K562 (cell line): ENCODE measurements around the gene POLR2J. TPM values are rescaled to one million over a fixed set of nuclear protein-coding genes. Genes with fewer than 3 reads are reported as not detected.

Experiments
- ATAC-seq: fragments of 200-7000 bp; cut with Tn5 transposase; 3 replicates; pipeline ENCODE4 v1.9.1; 2020; ENCODE audit warnings: moderate library complexity
- BruUV-seq: library from RNA; stranded (reverse); fragments of 400-500 nt; replicated peaks from 2 replicates; lab custom pipeline; 2021; lab: Mats Ljungman, UMichigan
- CTCF ChIA-PET: fragments of 300-600 bp; formaldehyde crosslinking; extraction: SDS; loops from one replicate; lab custom pipeline; 2021; ENCODE audit warnings: low intra/inter-chr PET ratio; lab: Yijun Ruan, JAX
- POLR2A ChIA-PET: fragments of 300-600, 350-650 bp; sonication (Branson Sonifier 250); formaldehyde crosslinking; extraction: SDS; loops from one replicate; lab custom pipeline; 2021; ENCODE audit warnings: antibody characterized with exemption, inconsistent platforms; lab: Yijun Ruan, JAX
- DNase-seq, 4 experiments: peaks; one replicate each; pipeline versions ENCODE4 v3.0.0 to v3.0.0-alpha.2; 2011 to 2018; ENCODE audit warnings: low spot score in 3 of 4, mixed read lengths in 3 of 4; ENCODE audit errors: extremely low read depth in 1 of 4
- FAIRE-seq: peaks from 2 replicates; lab custom pipeline; 2011; peaks lifted over from hg19 to GRCh38; lab: Jason Lieb, UNC
- H2AFZ ChIP-seq: 2 replicates; pipeline ENCODE4 v1.6.0; 2011; ENCODE audit warnings: low read depth, low read length, control low read depth, inconsistent platforms
- H3K27ac ChIP-seq: fragments of 200-600 bp; 3 replicates; pipeline ENCODE4 v1.8.0; 2011; ENCODE audit warnings: low read depth, mild to moderate bottlenecking, control low read depth, inconsistent platforms, low read length, moderate library complexity, mixed read lengths; ENCODE audit errors: extremely low read depth
- H3K27me3 ChIP-seq, 2 experiments: fragments of 300-600 bp in 1 of 2; 2 replicates in 1 of 2; 3 replicates in 1 of 2; pipeline versions ENCODE4 v1.6.0 to v1.8.0; 2011; ENCODE audit warnings: inconsistent platforms in 2 of 2, low read length in 2 of 2, mild to moderate bottlenecking in 1 of 2, mixed read lengths in 1 of 2, moderate library complexity in 1 of 2; ENCODE audit not compliant: control insufficient read depth in 2 of 2, insufficient read depth in 2 of 2
- H3K36me3 ChIP-seq: fragments of 300-600 bp; 3 replicates; pipeline ENCODE4 v1.8.0; 2011; ENCODE audit warnings: mild to moderate bottlenecking, low read length, inconsistent platforms; ENCODE audit not compliant: control insufficient read depth, insufficient read depth
- H3K4me1 ChIP-seq, 2 experiments: fragments of 200-600 bp in 1 of 2; replicated peaks in 1 of 2; 2 replicates in 1 of 2; 3 replicates in 1 of 2; pipeline versions ENCODE4 v1.5.1 to v1.8.0; 2011; ENCODE audit warnings: inconsistent platforms in 2 of 2, low read length in 2 of 2, mild to moderate bottlenecking in 1 of 2, mixed read lengths in 1 of 2, moderate library complexity in 1 of 2; ENCODE audit not compliant: control insufficient read depth in 2 of 2, insufficient read depth in 2 of 2
- H3K4me2 ChIP-seq: 2 replicates; pipeline ENCODE4 v1.6.1; 2011; ENCODE audit warnings: low read length, control low read depth, inconsistent platforms, mixed read lengths; ENCODE audit not compliant: insufficient read depth
- H3K4me3 ChIP-seq: fragments of 200-600 bp; sonication (generic), shearing (Covaris generic); 2 replicates; pipeline ENCODE4 v1.5.1; 2016; ENCODE audit warnings: control low read depth, inconsistent platforms
- H3K79me2 ChIP-seq: fragments of 200-600 bp; 3 replicates; pipeline ENCODE4 v1.8.0; 2011; ENCODE audit warnings: low read length, inconsistent platforms; ENCODE audit not compliant: control insufficient read depth, insufficient read depth
- H3K9ac ChIP-seq, 2 experiments: 2 replicates each; pipeline versions ENCODE4 v1.6.0 to v1.6.1; 2011; ENCODE audit warnings: low read depth in 2 of 2, low read length in 2 of 2, control low read depth in 1 of 2, inconsistent platforms in 1 of 2, mild to moderate bottlenecking in 1 of 2, mixed read lengths in 1 of 2; ENCODE audit not compliant: insufficient read depth in 1 of 2
- H3K9me1 ChIP-seq: one replicate; pipeline ENCODE4 v1.6.0; 2011; ENCODE audit warnings: inconsistent platforms, mild to moderate bottlenecking, low read length, moderate library complexity; ENCODE audit not compliant: control insufficient read depth, insufficient read depth
- H3K9me3 ChIP-seq: replicated peaks from 2 replicates; pipeline ENCODE4 v1.5.1; 2011; ENCODE audit warnings: low read depth, low read length, inconsistent platforms; ENCODE audit not compliant: control insufficient read depth, insufficient read depth
- H4K20me1 ChIP-seq: replicated peaks from 2 replicates; pipeline ENCODE4 v1.6.1; 2011; ENCODE audit warnings: low read length, inconsistent platforms, mixed read lengths; ENCODE audit not compliant: control insufficient read depth, insufficient read depth
- HDAC2 ChIP-seq: fragments of 450-650 bp; IDR thresholded peaks from 2 replicates; pipeline ENCODE4 v1.6.1; 2016; ENCODE audit warnings: mild to moderate bottlenecking
- MIER1 ChIP-seq: fragments of 450-650 bp; IDR thresholded peaks from 2 replicates; pipeline ENCODE4 v1.6.1; 2016; ENCODE audit warnings: antibody characterized with exemption, mild to moderate bottlenecking, low read depth
- PHF8 ChIP-seq: fragments of 200-600 bp; sonication (generic); IDR thresholded peaks from 2 replicates; pipeline ENCODE4 v1.6.1; 2012; ENCODE audit warnings: mixed run types, mild to moderate bottlenecking, inconsistent platforms, low read length, moderate library complexity, borderline replicate concordance
- SUPT5H ChIP-seq: fragments of 450-650 bp; IDR thresholded peaks from 2 replicates; pipeline ENCODE4 v1.6.1; 2016
- THAP12 ChIP-seq: fragments of 250-450 bp; sonication (Bioruptor Pico); IDR thresholded peaks from 2 replicates; pipeline ENCODE4 v1.9.0; 2021; ENCODE audit warnings: mild to moderate bottlenecking, inconsistent platforms
- ZNF398 ChIP-seq: fragments of 250-450 bp; sonication (Bioruptor Pico); IDR thresholded peaks from 2 replicates; pipeline ENCODE4 v1.8.0; 2021; ENCODE audit warnings: moderate library complexity, mild to moderate bottlenecking, inconsistent platforms
- ZNF589 ChIP-seq: fragments of 200-800 bp; sonication (Bioruptor generic); IDR thresholded peaks from 2 replicates; pipeline ENCODE4 v1.6.1; 2016; ENCODE audit warnings: low read depth, missing genetic modification characterization, missing compliant biosample characterization
- WGBS: fragments of 100-300 bp; shearing (Covaris generic); methylation state at CpG from one replicate; pipeline ENCODE4 v1.1.6; 2016; ENCODE audit warnings: low coverage, mixed read lengths; ENCODE audit not compliant: insufficient coverage; ENCODE audit errors: missing lambda C conversion rate; 5-methylcytosine and 5-hydroxymethylcytosine counted together
- in situ Hi-C: fragments of 300-500 bp; cut with MboI; formaldehyde crosslinking; loops from 4 replicates; pipeline ENCODE4 v1.15.0; 2018; ENCODE audit warnings: inconsistent platforms, mixed read lengths
- intact Hi-C: fragments of 100-400 bp; cut with micrococcal nuclease; formaldehyde crosslinking; loops from 2 replicates; pipeline ENCODE4 v1.14.2; 2022
- polyA plus RNA-seq, 8 experiments: library from polyadenylated mRNA; depleted of rRNA in 4 of 8; stranded (reverse) in 5 of 8; unstranded in 3 of 8; fragments of >200 nt; fragmentation: Nextera tagmentation in 2 of 8; fragmentation: Illumina TruSeq in 1 of 8; extraction: Ambion mirVana in 2 of 8; extraction: Trizol in 1 of 8; gene quantifications; 2 replicates each; pipeline versions ENCODE4 v1.2.1 to v1.2.3, GENCODE V29; 2011 to 2014; ENCODE audit warnings: inconsistent platforms in 1 of 8, missing spikeins in 1 of 8
- total RNA-seq, 7 experiments: library from RNA; depleted of rRNA in 6 of 7; stranded (reverse); fragments of >200 nt in 6 of 7; fragmentation: Illumina TruSeq in 2 of 7; extraction: Trizol in 2 of 7; gene quantifications; 2 replicates each; pipeline versions ENCODE4 v1.2.1 to v1.2.3, GENCODE V29; 2011 to 2021; ENCODE audit warnings: low replicate concordance in 1 of 7

Gene POLR2J
- total and polyA plus RNA-seq, 9 of the 15 experiments (the other 6 are each of a cell fraction or from before 2014, with no cell fraction given), result 32.3 to 220 (median 113) TPM

GRCh38 chr7:102471791-102472125 is 7.0 kb downstream of the POLR2J start:
- no peaks in the 10 kb centered on the region for H3K9me1 ChIP-seq
- no peak overlapping the region for H2AFZ ChIP-seq
- H3K9me3 ChIP-seq, result no peaks in the 10 kb centered on the region
- peak overlapping the region in 1 of 2 experiments; percentile 79; a peak in 1 of 4 replicates for H3K9ac ChIP-seq
- H3K27me3 ChIP-seq, result no peaks in the 10 kb centered on the region
- H3K4me2 ChIP-seq, result no peak overlapping the region
- peaks cover 65% of the 10 kb centered on the region; the same call in 2 of the 3 replicates for H3K36me3 ChIP-seq
- POLR2A ChIA-PET, result interaction anchor here (0.5 to 1.4 kb wide), 3 partner anchors 9 to 508 kb away, joined by 3 to 4 read pairs (median 3); no protein-coding TSS in a partner anchor
- intact Hi-C loops (no loop called here), in situ Hi-C loops (loop anchor here (25.0 kb wide), 2 partner anchors 91 to 191 kb away; partner anchors contain the start of genes POLR2J2, POLR2J3, SPDYE2 and SPDYE2B)
- no peak for FAIRE-seq
- CTCF ChIA-PET, result no interaction called here
- ATAC-seq, result peak; percentile 20
- H3K79me2 ChIP-seq, result no peaks in the 10 kb centered on the region
- H3K4me1 ChIP-seq, result peaks cover 0 to 52% of the 10 kb centered on the region in 2 experiments; a peak in 3 of 5 replicates
- H3K4me3 ChIP-seq, result no peak overlapping the region
- H3K27ac ChIP-seq, result no peak overlapping the region; the same call in 2 of the 3 replicates
- no peak for DNase-seq
- no TSS peak for BruUV-seq
- peaks cover 3% of the 10 kb centered on the region; the same call in 1 of the 2 replicates for H4K20me1 ChIP-seq
- 86% methylated on average over 6 of the region's 6 CpGs for WGBS
- no peak for TF ChIP-seq MIER1
- TF ChIP-seq PHF8, result no peak
- peak; percentile 5; the same call in 1 of the 2 replicates for TF ChIP-seq SUPT5H

GRCh38 chr7:102469972-102470825 is 8.5 kb downstream of the POLR2J start:
- H3K4me2 ChIP-seq, result no peak overlapping the region
- no peak overlapping the region; a peak in 1 of 4 replicates for H3K9ac ChIP-seq
- FAIRE-seq, result no peak
- H3K27ac ChIP-seq, result no peak overlapping the region
- H3K36me3 ChIP-seq, result peaks cover 72% of the 10 kb centered on the region; the same call in 2 of the 3 replicates
- ATAC-seq, result no peak
- CTCF ChIA-PET, result no interaction called here
- DNase-seq, result no peak
- in situ Hi-C loops, result loop anchor here (25.0 kb wide), 2 partner anchors 92 to 192 kb away; partner anchors contain the start of genes POLR2J2, POLR2J3, SPDYE2 and SPDYE2B
- WGBS, result 77% methylated on average over 20 of the region's 20 CpGs
- BruUV-seq, result no TSS peak
- H4K20me1 ChIP-seq, result peaks cover 3% of the 10 kb centered on the region; the same call in 1 of the 2 replicates
- H3K4me3 ChIP-seq, result no peak overlapping the region
- POLR2A ChIA-PET, result interaction anchor here (0.6 to 1.4 kb wide), 3 partner anchors 8 to 84 kb away, joined by 3 read pairs; no protein-coding TSS in a partner anchor
- peaks cover 5% of the 10 kb centered on the region for H3K9me1 ChIP-seq
- H3K27me3 ChIP-seq, result no peaks in the 10 kb centered on the region
- peaks cover 8 to 62% of the 10 kb centered on the region in 2 experiments; a peak in 3 of 5 replicates for H3K4me1 ChIP-seq
- H3K9me3 ChIP-seq, result no peaks in the 10 kb centered on the region
- intact Hi-C loops, result no loop called here
- H3K79me2 ChIP-seq, result peaks cover 10% of the 10 kb centered on the region
- H2AFZ ChIP-seq, result no peak overlapping the region
- no peak for TF ChIP-seq HDAC2
- 0 out of 2 replicates have a peak, but pooled peaks have one; percentile 26 for TF ChIP-seq THAP12 (CRISPR knock-in tag)
- no peak for TF ChIP-seq ZNF589 (CRISPR knock-in tag)
- no peak for TF ChIP-seq ZNF398 (CRISPR knock-in tag)
